GM12864 (cell line): ENCODE data around the gene DHCR7.

Experiments
- DNase-seq: peaks from one replicate; pipeline ENCODE4 v3.0.0-alpha.2; 2011; ENCODE audit warnings: low read depth
- H3K4me3 ChIP-seq: 2 replicates; pipeline ENCODE4 v1.5.1; 2011; ENCODE audit warnings: mild to moderate bottlenecking, low read depth, low read length, control low read depth
- CTCF ChIP-seq: IDR thresholded peaks from 2 replicates; pipeline ENCODE4 v1.5.1; 2011; ENCODE audit warnings: low read depth, mild to moderate bottlenecking, moderate library complexity, low read length, control low read depth, inconsistent platforms; ENCODE audit errors: missing control alignments

The DHCR7 gene

GRCh38 chr11:71484248-71485062, 36.3 kb upstream of the DHCR7 start:
- H3K4me3 ChIP-seq = no peak overlapping the region
- no peak for DNase-seq
- TF ChIP-seq CTCF = no peak

- TF ChIP-seq CTCF = no peak
- DNase-seq = no peak
- H3K4me3 ChIP-seq = no peak overlapping the region
Measured at GRCh38 chr11:71483692-71484091, 35.5 kb upstream of the DHCR7 start.

GRCh38 chr11:71482746-71483364, 34.7 kb upstream of the DHCR7 start:
- no peak for DNase-seq
- no peak overlapping the region for H3K4me3 ChIP-seq
- no peak for TF ChIP-seq CTCF

GRCh38 chr11:71482216-71482615, 34.0 kb upstream of the DHCR7 start:
- TF ChIP-seq CTCF = no peak
- no peak overlapping the region for H3K4me3 ChIP-seq
- no peak for DNase-seq

GRCh38 chr11:71481101-71481960, 33.1 kb upstream of the DHCR7 start:
- H3K4me3 ChIP-seq = no peak overlapping the region
- no peak for TF ChIP-seq CTCF
- DNase-seq = no peak

GRCh38 chr11:71478528-71478840, 30.3 kb upstream of the DHCR7 start:
- TF ChIP-seq CTCF = no peak
- no peak overlapping the region for H3K4me3 ChIP-seq
- DNase-seq = no peak
